Kidney epithelial cell (primary cell): ENCODE data around the gene IFITM5. TPM values are rescaled to one million over a fixed set of nuclear protein-coding genes. Genes with fewer than 3 reads are reported as not detected.
"Not testable (repeated sequence)": the region's sequence is repeated elsewhere in the genome, so short reads cannot be mapped to it uniquely, and the experiment has no call there.

ENCODE experiments used
- DNase-seq: peaks from one replicate; pipeline ENCODE4 v3.0.0-alpha.2; 2010; ENCODE audit warnings: low read depth
- H3K27me3 ChIP-seq: 2 replicates; pipeline ENCODE4 v1.6.0; 2011; ENCODE audit warnings: low read length; ENCODE audit not compliant: control insufficient read depth, insufficient read depth
- H3K36me3 ChIP-seq: 2 replicates; pipeline ENCODE4 v1.5.1; 2011; ENCODE audit warnings: low read length; ENCODE audit not compliant: control insufficient read depth, insufficient read depth
- H3K4me3 ChIP-seq: 2 replicates; pipeline ENCODE4 v1.5.1; 2011; ENCODE audit warnings: low read depth, mild to moderate bottlenecking, control low read depth, low read length
- CTCF ChIP-seq: IDR thresholded peaks from 2 replicates; pipeline ENCODE4 v1.5.1; 2011; ENCODE audit warnings: mild to moderate bottlenecking, moderate library complexity, low read length, control low read depth, inconsistent platforms; ENCODE audit not compliant: insufficient read depth, poor library complexity, severe bottlenecking
- total RNA-seq: library from RNA; depleted of rRNA; stranded (reverse); fragments of >200 nt; gene quantifications from 2 replicates; pipeline ENCODE4 v1.2.3, GENCODE V29; 2015

IFITM5 gene
- total RNA-seq, 1 donor from 2014 or later, result not detected

DNA sequence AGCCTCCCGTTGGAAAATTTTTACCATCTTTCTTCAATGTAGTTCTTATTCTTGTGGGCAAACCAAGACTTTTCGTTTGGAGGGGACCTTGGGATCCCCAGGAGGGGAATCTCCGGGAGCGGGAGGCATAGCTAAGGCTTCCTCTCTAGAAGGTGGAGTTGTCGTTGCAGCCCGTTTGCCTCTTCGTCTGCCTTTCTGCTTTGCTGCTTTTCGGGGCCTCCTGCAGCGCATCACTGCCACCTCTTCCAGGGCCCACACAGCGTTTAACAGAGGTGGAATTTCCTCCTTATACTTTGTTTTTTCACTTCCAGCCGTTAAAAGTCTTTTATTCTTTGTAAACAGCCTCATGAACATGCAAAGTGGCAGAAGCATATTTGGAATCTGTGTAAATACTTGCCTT, 24.8 kb upstream of the IFITM5 start:
- DNase-seq, result no peak
- no peak overlapping the region for H3K4me3 ChIP-seq
- H3K27me3 ChIP-seq, result no peaks in the 10 kb centered on the region
- no peak for TF ChIP-seq CTCF
- H3K36me3 ChIP-seq, result peaks cover 2% of the 10 kb centered on the region

- H3K27me3 ChIP-seq, result peaks cover 15% of the 10 kb centered on the region
- not testable (repeated sequence) for H3K36me3 ChIP-seq, DNase-seq
- H3K4me3 ChIP-seq, result peak overlapping the region; percentile 63
These were observed 20.6 kb upstream of the IFITM5 start for GRCh38 chr11:319888-320273.

- not testable (repeated sequence) for DNase-seq, H3K36me3 ChIP-seq
- Histone ChIP-seq H3K27me3 (peaks cover 15% of the 10 kb centered on the region), H3K4me3 (peak overlapping the region; percentile 63)
These were observed 20.0 kb upstream of the IFITM5 start for GRCh38 chr11:319121-319887.

DNA sequence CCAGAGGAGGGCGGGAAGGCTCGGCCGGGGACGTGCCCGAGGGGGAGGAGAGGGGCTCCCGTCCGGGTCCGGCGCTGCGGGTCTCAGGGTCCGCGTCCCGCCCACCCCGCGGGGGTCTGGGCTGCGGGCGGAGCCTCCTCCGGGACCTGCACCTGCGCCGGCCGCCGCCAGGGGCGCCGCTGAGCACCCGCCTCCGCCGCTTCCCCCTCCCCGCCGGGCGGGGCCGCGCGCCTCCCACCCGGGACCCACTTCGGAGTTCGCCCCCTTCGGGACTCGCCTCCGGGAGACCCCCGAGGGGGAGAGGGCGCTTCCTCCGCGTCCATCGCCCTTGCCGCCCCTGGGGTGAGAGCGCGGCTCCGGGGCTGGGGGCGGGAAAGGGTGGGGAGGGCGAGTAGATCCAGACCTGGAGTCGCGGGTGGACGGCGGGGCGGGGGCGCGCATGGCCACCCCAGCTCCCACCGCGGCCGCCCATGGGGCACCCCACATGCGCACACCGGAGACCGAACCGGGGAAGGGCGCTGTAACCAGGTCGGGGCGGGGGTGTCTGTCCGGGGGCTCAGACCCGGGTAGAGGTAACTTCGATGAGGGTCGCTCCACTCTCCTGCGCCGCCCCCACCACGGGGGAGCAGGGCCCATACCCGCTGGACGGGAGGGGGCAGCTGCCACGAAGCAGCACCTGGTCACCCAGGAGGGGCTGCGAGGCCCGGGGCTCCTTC, 19.2 kb upstream of the IFITM5 start:
- peak overlapping the region; percentile 47 for H3K4me3 ChIP-seq
- not testable (repeated sequence) for DNase-seq, H3K36me3 ChIP-seq
- peaks cover 15% of the 10 kb centered on the region for H3K27me3 ChIP-seq

GRCh38 chr11:317668-318404, 18.5 kb upstream of the IFITM5 start:
- H3K4me3 ChIP-seq, H3K36me3 ChIP-seq, DNase-seq: not testable (repeated sequence)
- H3K27me3 ChIP-seq, result peaks cover 15% of the 10 kb centered on the region

GRCh38 chr11:316891-317301, 17.6 kb upstream of the IFITM5 start:
- Histone ChIP-seq H3K4me3 (no peak overlapping the region), H3K27me3 (peaks cover 15% of the 10 kb centered on the region), H3K36me3 (peaks cover 2% of the 10 kb centered on the region)
- no peak for TF ChIP-seq CTCF
- no peak for DNase-seq

GRCh38 chr11:316031-316701, 16.8 kb upstream of the IFITM5 start:
- no peak for DNase-seq
- peak overlapping the region; percentile 29 for H3K4me3 ChIP-seq

More at GRCh38 chr11:316031-316701, 16.8 kb upstream of the IFITM5 start:
- TF ChIP-seq CTCF, result no peak
- peaks cover 2% of the 10 kb centered on the region for H3K36me3 ChIP-seq
- H3K27me3 ChIP-seq, result peaks cover 15% of the 10 kb centered on the region
